ENCODE measurements around the gene CDADC1.

GRCh38 chr13:49218493-49219051 is 29.2 kb upstream of the CDADC1 start:
- TF ChIP-seq CTCF (IDR thresholded peaks at IDR 0.05) (no peak), EZH2 (IDR thresholded peaks at IDR 0.05) (no peak), EZH2phosphoT487 (IDR thresholded peaks at IDR 0.05) (no peak)

Data from neural progenitor cell (in vitro differentiated cells).